ENCODE measurements around the gene SEPTIN5.
A peak's percentile ranks its signal among the peaks of the same experiment; 100 is the strongest.
"Not testable (repeated sequence)": the region's sequence is repeated elsewhere in the genome, so short reads cannot be mapped to it uniquely, and the experiment has no call there.

SEPTIN5 gene

GRCh38 chr22:19714312-19715187 lies at the start of gene SEPTIN5:
Gene SEPTIN5, plus strand, starts transcription at chr22:19714503. Its CDS starts 86 bp downstream, at chr22:19714589.
- no peak for DNase-seq (ENCODE audit: low read depth in 2 of 2)

DNA sequence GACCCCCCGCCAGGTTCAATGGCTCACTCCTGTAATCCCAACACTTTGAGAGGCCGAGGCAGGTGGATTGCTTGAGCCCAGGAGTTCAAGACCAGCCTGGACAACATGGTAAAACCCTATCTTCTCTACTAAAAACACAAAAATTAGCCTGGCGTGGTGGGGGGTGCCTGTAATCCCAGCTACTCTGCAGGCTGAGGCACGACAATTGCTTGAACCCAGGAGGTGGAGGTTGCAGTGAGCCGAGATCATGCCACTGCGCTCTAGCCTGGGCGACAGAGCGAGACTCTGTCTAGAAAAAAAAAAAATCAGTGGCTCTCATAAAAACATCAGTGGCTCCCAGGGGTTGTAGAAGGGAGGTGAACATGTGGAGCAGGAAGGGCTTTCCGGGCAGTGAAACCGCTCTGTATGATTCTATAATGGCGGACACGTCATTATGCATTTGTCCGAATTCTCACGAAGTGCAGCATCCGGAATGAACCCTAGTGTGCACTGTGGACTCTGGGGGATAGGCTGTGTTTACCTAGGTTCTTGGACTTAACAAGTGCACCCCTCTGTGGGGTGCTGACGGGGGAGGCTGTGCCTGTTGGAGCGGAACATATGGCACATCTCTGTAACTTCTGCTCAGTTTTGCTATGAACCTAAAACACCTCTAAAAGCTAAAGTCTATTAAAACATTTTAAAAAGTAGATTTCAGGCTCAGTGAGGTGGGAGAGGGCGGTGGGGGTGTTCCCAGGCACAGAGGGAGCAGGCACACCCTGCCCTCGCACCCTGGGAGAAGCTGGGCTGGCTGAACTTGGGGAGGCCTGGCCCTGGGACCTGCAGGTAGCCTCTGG lies 49.1 kb upstream of the SEPTIN5 start:
- no peak for DNase-seq (ENCODE audit: low read depth in 2 of 2)

DNA sequence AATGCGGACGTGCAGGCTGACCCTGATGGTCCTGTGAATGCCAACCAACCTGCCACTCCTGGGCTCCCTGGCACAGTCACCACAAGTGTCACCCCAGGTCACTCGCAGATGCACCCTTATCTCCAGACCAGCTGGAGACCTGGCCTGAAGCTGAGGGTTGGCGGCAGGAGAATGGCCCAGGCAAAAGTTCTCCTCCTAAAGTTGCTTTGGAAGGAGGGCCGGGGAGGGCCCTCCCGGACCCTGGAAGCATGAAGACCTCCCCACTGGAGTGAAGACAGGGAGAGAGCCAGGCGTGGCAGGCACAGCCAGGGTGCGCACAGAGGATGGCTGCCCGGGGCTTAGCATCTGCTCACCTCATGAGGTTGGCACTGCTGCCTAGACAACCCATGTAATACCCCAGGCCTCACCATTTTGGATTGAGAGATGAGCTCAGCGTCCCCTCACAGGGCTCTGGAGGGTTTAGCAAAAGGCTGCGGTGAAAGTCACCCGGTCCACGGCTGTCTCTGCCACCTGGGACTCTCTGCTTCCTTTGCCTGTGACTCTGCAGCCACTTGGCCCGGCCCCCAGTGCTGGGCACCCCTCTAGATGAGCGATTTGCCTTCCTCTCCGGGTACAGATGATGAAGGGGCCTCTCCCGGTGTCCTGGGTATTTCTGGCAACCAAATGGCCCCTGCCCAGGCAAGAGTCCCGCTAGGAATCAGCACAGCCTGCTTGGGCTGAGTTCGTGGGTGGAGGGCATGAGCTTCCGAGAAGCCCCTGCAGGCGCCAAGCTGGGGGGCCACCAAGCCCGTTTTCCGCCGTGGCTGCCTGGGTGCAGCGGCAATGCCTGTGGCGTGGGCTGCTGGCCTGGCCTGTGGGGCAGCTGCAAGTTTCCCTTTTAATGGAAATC lies 48.3 kb upstream of the SEPTIN5 start:
- no peak for DNase-seq (ENCODE audit: low read depth in 2 of 2)

GRCh38 chr22:19666673-19667593 lies 47.4 kb upstream of the SEPTIN5 start:
- DNase-seq (ENCODE audit: low read depth in 2 of 2), result no peak

DNA sequence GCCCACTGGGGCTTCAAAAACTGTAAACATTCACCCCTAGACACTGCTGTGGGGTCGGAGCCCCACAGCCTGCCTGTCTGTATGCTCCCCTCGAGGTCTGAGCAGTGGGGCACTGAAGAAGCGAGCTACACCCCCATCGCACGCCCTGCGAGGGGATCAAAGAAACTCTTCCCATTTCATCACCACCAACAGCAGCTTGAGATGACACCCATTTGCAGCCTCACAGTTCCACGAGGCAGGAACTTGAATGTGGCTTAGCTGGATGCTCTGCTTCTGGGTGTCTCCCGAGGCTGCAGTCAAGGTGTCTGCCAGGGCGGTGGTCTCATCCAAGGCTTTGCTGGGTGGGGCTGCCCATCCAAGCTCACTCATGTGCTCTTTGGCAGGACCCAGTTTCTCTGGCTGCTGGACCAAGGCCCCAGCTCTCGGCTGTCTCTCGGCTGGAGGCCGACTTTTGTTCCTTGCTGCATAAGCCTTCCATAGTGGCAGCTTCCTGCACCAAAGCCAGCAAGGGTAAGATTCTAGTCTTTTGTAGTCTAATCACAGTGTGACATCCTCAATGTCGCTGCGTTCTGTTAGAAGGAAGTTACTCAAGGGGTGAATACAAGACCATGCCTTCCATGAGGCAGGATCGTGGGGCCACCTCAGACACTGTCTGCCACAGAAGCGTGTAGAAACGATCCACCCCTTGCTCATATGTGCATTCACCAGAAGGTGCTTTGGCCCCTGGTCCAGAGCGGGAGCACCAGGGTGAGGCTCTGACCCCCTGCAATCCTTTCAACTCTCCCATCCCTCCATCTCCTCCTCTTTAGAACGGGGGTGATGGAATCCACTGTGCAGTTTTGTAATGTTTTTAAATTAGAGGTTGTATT lies 46.2 kb upstream of the SEPTIN5 start:
- no peak for DNase-seq (ENCODE audit: low read depth in 2 of 2)

DNA sequence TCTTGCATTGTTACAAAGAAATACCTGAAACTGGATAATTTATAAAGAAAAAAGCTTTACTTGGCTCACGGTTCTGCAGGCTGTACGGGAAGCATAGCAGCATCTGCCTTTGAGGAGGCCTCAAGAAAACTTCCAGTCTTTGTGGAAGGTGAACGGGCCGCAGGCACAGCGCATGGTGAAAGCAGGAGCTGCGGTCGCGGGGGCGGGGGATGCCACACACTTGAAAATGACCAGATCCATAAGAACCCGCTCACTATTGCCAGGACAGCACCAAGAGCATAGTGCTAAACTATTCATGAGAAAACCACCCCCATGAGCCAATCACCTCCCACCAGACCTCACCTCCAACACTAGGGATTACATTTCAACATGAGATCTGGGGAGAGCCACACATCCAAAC lies 45.6 kb upstream of the SEPTIN5 start:
- DNase-seq (ENCODE audit: low read depth in 2 of 2), result no peak

- DNase-seq (ENCODE audit: low read depth in 2 of 2), result no peak
Measured at GRCh38 chr22:19669570-19669969, 44.7 kb upstream of the SEPTIN5 start.

DNA sequence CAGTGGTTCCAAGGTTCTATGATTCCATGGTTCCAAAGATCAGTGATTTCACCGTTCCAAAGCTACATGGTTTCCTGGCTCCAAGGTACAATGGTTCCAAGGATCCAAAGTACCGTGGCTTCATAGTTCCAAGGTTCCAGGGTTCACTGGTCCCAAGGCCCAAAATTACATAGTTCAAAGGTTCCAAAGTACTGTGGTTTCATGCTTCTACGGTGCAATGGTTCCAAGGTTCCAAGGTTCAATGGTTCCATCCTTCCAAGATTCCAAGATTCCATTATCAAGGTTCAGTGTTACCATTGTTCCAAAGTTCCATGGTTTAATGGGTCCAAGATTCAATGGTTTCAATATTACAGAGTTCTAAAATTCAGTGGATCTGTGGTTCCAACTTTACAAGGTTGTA lies 43.0 kb upstream of the SEPTIN5 start:
- DNase-seq (ENCODE audit: low read depth in 2 of 2), result no peak

- DNase-seq (ENCODE audit: low read depth in 2 of 2), result no peak
Measured at GRCh38 chr22:19672054-19672776, 42.1 kb upstream of the SEPTIN5 start.

DNA sequence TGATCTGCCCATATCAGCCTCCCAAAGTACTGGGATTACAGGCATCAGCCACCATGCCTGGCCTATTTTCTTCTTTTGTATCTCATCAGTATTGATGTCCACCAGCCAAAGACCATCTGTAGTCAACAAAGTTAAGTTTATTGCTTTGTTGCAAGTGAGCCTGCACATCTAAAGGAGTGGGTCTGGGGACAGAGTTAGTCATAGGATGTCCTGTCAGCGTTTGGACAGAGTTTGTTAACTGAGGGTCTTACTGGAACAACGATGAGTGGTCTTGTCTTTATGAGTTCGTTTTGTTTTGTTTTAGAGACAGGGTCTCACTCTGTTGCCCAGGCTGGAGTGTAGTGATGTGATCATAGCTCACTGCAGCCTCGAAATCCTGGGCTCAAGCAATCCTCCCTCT lies 40.6 kb upstream of the SEPTIN5 start:
- DNase-seq (ENCODE audit: low read depth in 2 of 2), result no peak

GRCh38 chr22:19674129-19674928 lies 40.0 kb upstream of the SEPTIN5 start:
- no peak for DNase-seq (ENCODE audit: low read depth in 2 of 2)

DNA sequence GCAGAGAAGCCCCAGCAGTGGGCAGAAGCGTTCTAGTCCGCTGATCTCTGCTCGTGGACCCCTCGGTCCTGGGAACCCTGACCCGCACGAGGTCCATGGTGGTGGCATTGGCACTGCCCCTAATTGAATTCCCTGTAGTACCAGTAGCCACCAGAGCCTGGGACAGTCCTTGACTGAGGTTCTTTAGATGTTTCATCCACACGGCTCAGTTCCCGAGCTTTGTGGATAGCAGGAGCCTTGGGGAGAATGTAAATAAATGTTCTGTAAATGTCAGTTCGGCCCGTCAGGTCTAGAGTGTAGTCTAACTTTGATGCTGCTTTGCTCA lies 39.4 kb upstream of the SEPTIN5 start:
- no peak for DNase-seq (ENCODE audit: low read depth in 2 of 2)

DNA sequence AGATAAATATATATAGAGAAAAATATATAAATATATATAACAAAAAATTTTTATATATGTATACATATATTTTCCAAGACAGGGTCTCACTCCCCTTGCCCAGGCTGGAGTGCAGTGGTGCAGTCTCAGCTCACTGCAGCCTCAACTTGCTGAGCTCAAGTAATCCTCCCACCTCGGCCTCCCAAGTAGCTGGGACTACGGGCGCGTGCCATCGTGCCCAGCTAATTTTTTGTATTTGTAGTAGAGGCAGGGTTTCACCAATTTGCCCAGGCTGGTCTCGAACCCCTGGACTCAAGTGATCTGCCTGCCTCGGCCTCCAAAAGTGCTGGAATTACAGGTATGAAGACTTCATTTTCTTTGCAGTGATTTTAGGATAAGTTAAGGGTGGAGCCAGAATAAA lies 38.9 kb upstream of the SEPTIN5 start:
- no peak for DNase-seq (ENCODE audit: low read depth in 2 of 2)

DNA sequence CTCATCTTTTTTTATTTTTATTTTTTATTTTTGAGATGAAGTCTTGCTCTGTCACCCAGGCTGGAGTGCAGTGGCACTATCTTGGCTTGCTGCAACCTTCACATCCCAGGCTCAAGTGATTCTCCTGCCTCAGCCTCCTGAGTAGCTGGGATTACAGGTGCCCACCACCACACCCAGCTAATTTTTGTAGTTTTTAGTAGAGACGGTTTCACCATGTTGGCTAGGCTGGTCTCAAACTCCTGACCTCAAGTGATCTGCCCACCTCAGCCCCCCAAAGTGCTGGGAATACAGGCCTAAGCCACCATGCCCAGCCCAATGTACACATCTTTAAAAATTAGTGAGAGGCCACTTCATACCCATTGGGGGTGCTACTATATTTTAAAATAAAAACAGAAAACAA lies 37.9 kb upstream of the SEPTIN5 start:
- DNase-seq (ENCODE audit: low read depth in 2 of 2), result not testable (repeated sequence)

GRCh38 chr22:19678949-19679521 lies 35.3 kb upstream of the SEPTIN5 start:
- no peak for DNase-seq (ENCODE audit: low read depth in 2 of 2)

- peak; percentile 36 to 51 for DNase-seq (ENCODE audit: low read depth in 2 of 2)
Measured at GRCh38 chr22:19679522-19680101, 34.7 kb upstream of the SEPTIN5 start.

DNA sequence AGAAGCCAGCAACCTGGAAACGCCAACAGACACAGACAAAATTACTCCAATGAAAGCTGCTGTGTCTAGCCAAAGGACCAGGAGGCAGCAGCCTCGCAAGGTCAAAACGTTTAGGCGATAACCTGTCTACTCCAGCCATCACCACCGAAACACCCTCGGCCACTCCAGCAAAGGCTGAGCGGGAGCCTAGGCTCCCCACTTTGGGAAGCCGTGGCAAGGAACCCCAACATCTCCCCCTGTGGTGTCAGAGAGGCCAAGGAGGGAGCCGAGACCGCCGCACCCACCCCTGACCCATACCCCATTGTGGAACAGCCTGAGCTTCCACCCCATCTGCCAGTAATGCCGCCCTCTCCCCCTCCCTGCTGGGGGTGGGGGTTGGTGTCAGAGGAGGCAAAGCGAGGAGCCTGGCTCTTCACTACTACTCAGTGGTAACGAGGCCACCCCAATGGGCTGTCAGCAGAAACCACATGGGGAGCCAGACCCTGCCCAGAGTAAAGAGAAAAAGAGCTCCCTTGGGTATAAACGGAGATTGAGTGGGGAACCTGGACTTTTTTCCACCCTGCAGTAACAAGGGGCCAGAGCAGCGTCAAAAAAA lies 33.9 kb upstream of the SEPTIN5 start:
- DNase-seq (ENCODE audit: low read depth in 2 of 2), result no peak

Data from stimulated activated CD4-positive, alpha-beta T cell treated with anti-CD3 and anti-CD28 coated beads, Interleukin-4, amount 100 ng/mL, for 48 hours (primary cell).